Neuronal stem cell (in vitro differentiated cells): ENCODE results near the gene MAMLD1.

ENCODE experiments used
- DNase-seq: peaks from one replicate; pipeline ENCODE4 v3.0.0-alpha.2; 2013; ENCODE audit warnings: low spot score
- H2AFZ ChIP-seq: one replicate; pipeline ENCODE4 v1.6.1; 2013; ENCODE audit warnings: mild to moderate bottlenecking, low read length, inconsistent platforms
- H2AK5ac ChIP-seq: 2 replicates; pipeline ENCODE4 v1.6.1; 2013; ENCODE audit warnings: low read depth, mild to moderate bottlenecking, inconsistent platforms, low read length, moderate library complexity, mixed read lengths
- H2BK120ac ChIP-seq: 2 replicates; pipeline ENCODE4 v1.6.1; 2013; ENCODE audit warnings: low read depth, mild to moderate bottlenecking, inconsistent platforms, low read length, moderate library complexity, mixed read lengths
- H2BK12ac ChIP-seq: one replicate; pipeline ENCODE4 v1.6.1; 2013; ENCODE audit warnings: low read length, inconsistent platforms
- H2BK15ac ChIP-seq: 2 replicates; pipeline ENCODE4 v1.6.1; 2013; ENCODE audit warnings: mild to moderate bottlenecking, low read length, inconsistent platforms, mixed read lengths
- H2BK5ac ChIP-seq: one replicate; pipeline ENCODE4 v1.6.1; 2013; ENCODE audit warnings: inconsistent platforms, mild to moderate bottlenecking, low read length, moderate library complexity
- H3K14ac ChIP-seq: one replicate; pipeline ENCODE4 v1.6.1; 2013; ENCODE audit warnings: low read length, inconsistent platforms
- H3K18ac ChIP-seq: 2 replicates; pipeline ENCODE4 v1.6.1; 2013; ENCODE audit warnings: low read length, inconsistent platforms
- H3K23ac ChIP-seq: 2 replicates; pipeline ENCODE4 v1.6.1; 2013; ENCODE audit warnings: low read depth, mild to moderate bottlenecking, mixed read lengths, low read length, inconsistent platforms; ENCODE audit not compliant: poor library complexity
- H3K27ac ChIP-seq: replicated peaks from 3 replicates; pipeline ENCODE4 v1.5.1; 2013; ENCODE audit warnings: low read length, inconsistent platforms
- H3K27me3 ChIP-seq, 3 experiments: 2 replicates each; pipeline ENCODE4 v1.6.1; 2013; ENCODE audit warnings: low read length in 3 of 3, mild to moderate bottlenecking in 2 of 3, inconsistent platforms in 1 of 3, low read depth in 1 of 3, mixed read lengths in 1 of 3, moderate library complexity in 1 of 3; ENCODE audit not compliant: control insufficient read depth in 3 of 3, insufficient read depth in 3 of 3
- H3K36me3 ChIP-seq, 2 donors: replicated peaks in 1 of 2; 2 replicates each; pipeline ENCODE4 v1.6.1; 2013; ENCODE audit warnings: low read length in 2 of 2; ENCODE audit not compliant: control insufficient read depth in 2 of 2, insufficient read depth in 2 of 2
- H3K4ac ChIP-seq: 2 replicates; pipeline ENCODE4 v1.6.1; 2013; ENCODE audit warnings: inconsistent platforms, mild to moderate bottlenecking, low read length, moderate library complexity
- H3K4me1 ChIP-seq, 2 donors: 1 replicate in 1 of 2; 2 replicates in 1 of 2; pipeline ENCODE4 v1.6.1; 2013; ENCODE audit warnings: low read length in 2 of 2, low read depth in 1 of 2; ENCODE audit not compliant: control insufficient read depth in 2 of 2, insufficient read depth in 1 of 2
- H3K4me2 ChIP-seq: one replicate; pipeline ENCODE4 v1.6.1; 2013; ENCODE audit warnings: mild to moderate bottlenecking, low read length, inconsistent platforms; ENCODE audit not compliant: insufficient read depth, poor library complexity, severe bottlenecking
- H3K4me3 ChIP-seq, 2 donors: 2 replicates each; pipeline ENCODE4 v1.5.1; 2013; ENCODE audit warnings: low read length in 2 of 2, mild to moderate bottlenecking in 2 of 2, inconsistent platforms in 1 of 2, moderate library complexity in 1 of 2
- H3K79me1 ChIP-seq: one replicate; pipeline ENCODE4 v1.6.1; 2013; ENCODE audit warnings: low read depth, mild to moderate bottlenecking, inconsistent platforms, low read length, moderate library complexity
- H3K9ac ChIP-seq: one replicate; pipeline ENCODE4 v1.6.1; 2013; ENCODE audit warnings: mild to moderate bottlenecking, low read depth, low read length, inconsistent platforms; ENCODE audit not compliant: poor library complexity
- H3K9me3 ChIP-seq, 2 donors: replicated peaks in 1 of 2; 2 replicates each; pipeline versions ENCODE3 to v1.6.1; 2013; ENCODE audit warnings: low read length in 2 of 2, mild to moderate bottlenecking in 2 of 2, inconsistent platforms in 1 of 2, low read depth in 1 of 2, mixed read lengths in 1 of 2, moderate library complexity in 1 of 2; ENCODE audit not compliant: control insufficient read depth in 2 of 2, insufficient read depth in 1 of 2
- H4K8ac ChIP-seq: one replicate; pipeline ENCODE4 v1.6.1; 2013; ENCODE audit warnings: low read depth, mild to moderate bottlenecking, inconsistent platforms, low read length, moderate library complexity
- H4K91ac ChIP-seq: one replicate; pipeline ENCODE4 v1.6.1; 2013; ENCODE audit warnings: low read length, low read depth, mild to moderate bottlenecking, inconsistent platforms; ENCODE audit not compliant: poor library complexity
- WGBS, 2 donors: extraction: QIAGEN DNeasy Blood & Tissue Kit; methylation state at CpG; one replicate each; pipeline ENCODE4 v1.1.7; 2013; ENCODE audit warnings: missing lambda C conversion rate in 2 of 2, mixed read lengths in 1 of 2; ENCODE audit not compliant: insufficient read length in 2 of 2, insufficient replicate concordance in 1 of 2; ENCODE audit errors: extremely low coverage in 2 of 2; 5-methylcytosine and 5-hydroxymethylcytosine counted together

The MAMLD1 gene

DNA sequence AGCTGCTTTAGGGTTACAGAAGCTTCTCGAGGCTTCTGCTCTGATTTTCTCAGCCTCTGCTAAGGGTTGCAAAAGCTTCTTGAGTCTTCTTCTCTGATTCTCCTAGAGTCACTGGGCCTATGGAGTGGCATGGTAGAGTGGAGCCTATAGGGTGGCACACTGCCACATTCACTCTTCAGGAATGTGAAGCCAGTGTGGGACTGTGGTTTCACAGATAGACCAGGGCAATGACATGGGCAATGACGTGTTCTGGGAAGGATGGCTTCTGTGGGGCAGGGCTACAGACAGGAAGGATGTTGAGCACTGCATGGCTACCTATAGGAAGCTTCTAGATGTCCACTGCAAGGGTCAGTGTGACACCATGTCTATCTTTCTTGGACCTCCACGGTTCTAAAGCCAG, 11.0 kb upstream of the MAMLD1 start:
- no peak overlapping the region for H3K23ac ChIP-seq

DNA sequence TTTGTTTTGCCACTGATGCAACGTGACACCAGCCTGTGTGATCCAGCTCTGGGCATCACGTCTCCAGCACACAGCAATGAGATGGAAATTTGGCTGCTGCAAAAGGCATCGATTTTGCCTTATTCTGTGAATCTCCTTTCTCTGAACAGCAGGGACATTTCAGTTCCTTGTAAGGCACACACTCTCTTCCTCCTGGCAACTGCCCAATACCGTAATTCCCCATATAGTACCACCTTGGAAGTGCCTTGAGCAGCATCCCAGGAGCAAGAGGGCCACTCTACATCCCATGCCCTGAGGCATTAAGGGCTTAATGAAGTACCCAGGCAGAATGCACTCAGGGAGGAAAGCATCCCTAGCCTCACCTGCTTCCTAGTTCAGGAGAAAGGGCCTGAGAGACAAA, 10.5 kb upstream of the MAMLD1 start:
- no peak overlapping the region for H3K27ac ChIP-seq
- H3K14ac ChIP-seq: no peak overlapping the region
- no peak overlapping the region for H3K18ac ChIP-seq
- no peak for DNase-seq
- no peak overlapping the region for H2BK5ac ChIP-seq
- H3K4me1 ChIP-seq: peaks cover 0 to 4% of the 10 kb centered on the region in 2 donors
- no peak overlapping the region for H3K9ac ChIP-seq
- H4K91ac ChIP-seq: no peak overlapping the region
- H3K23ac ChIP-seq: no peak overlapping the region
- no peak overlapping the region for H3K4me3 ChIP-seq
- H3K9me3 ChIP-seq: no peaks in the 10 kb centered on the region
- no peak overlapping the region for H2AK5ac ChIP-seq
- no peak overlapping the region for H3K4me2 ChIP-seq
- no peak overlapping the region for H2AFZ ChIP-seq
- WGBS, 2 donors: no CpG with 5 or more reads among the region's 4 CpGs
- no peak overlapping the region for H2BK120ac ChIP-seq
- no peaks in the 10 kb centered on the region for H3K36me3 ChIP-seq
- no peaks in the 10 kb centered on the region for H3K79me1 ChIP-seq
- peaks cover 0 to 41% (median 0%) of the 10 kb centered on the region in 3 experiments for H3K27me3 ChIP-seq
- no peak overlapping the region for H2BK12ac ChIP-seq
- H4K8ac ChIP-seq: no peak overlapping the region
- no peak overlapping the region for H2BK15ac ChIP-seq
- no peak overlapping the region for H3K4ac ChIP-seq

More for the DNA sequence above, 11.0 kb upstream of the MAMLD1 start:
- Histone ChIP-seq H2BK5ac (no peak overlapping the region), H3K27ac (no peak overlapping the region), H3K4me2 (no peak overlapping the region), H2AFZ (no peak overlapping the region), H2BK120ac (no peak overlapping the region), H3K18ac (no peak overlapping the region), H4K8ac (no peak overlapping the region), H3K79me1 (no peaks in the 10 kb centered on the region), H3K9ac (no peak overlapping the region), H3K9me3 (no peaks in the 10 kb centered on the region), H2AK5ac (no peak overlapping the region), H2BK12ac (no peak overlapping the region), H4K91ac (no peak overlapping the region), H3K36me3 (no peaks in the 10 kb centered on the region), H3K4ac (no peak overlapping the region), H3K27me3 (peaks cover 0 to 41% (median 0%) of the 10 kb centered on the region in 3 experiments), H2BK15ac (no peak overlapping the region), H3K4me3 (no peak overlapping the region), H3K4me1 (peaks cover 0 to 4% of the 10 kb centered on the region in 2 donors), H3K14ac (no peak overlapping the region)
- no peak for DNase-seq
- WGBS, 2 donors: no CpG with 5 or more reads among the region's 3 CpGs

DNA sequence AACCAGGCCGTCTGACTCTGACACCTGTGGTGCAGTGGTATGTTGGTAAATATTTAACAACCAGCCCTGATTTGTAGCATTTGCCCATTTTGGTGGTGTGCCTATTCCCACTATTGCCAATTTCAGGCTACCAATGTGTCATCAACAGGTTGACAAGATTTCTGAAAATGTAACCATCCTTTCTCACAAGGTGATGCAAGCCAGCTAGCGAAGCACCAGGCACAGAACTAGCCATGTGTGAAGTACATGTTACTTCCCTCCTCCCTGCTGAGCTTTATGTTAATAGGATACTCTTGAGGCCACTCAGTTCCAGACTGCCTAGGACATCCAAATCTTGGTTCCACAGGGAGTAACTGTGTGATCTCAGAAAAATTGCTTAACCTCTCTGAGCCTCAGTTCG, 7.2 kb upstream of the MAMLD1 start:
- H2AFZ ChIP-seq: no peak overlapping the region
- no peak overlapping the region for H4K91ac ChIP-seq
- H3K79me1 ChIP-seq: no peaks in the 10 kb centered on the region
- no peaks in the 10 kb centered on the region for H3K9me3 ChIP-seq
- DNase-seq: no peak
- no peak overlapping the region for H3K4me3 ChIP-seq
- H3K36me3 ChIP-seq: no peaks in the 10 kb centered on the region
- no peaks in the 10 kb centered on the region for H3K4me1 ChIP-seq
- peaks cover 0 to 56% (median 8%) of the 10 kb centered on the region in 3 experiments for H3K27me3 ChIP-seq
- no peak overlapping the region for H2BK120ac ChIP-seq
- no peak overlapping the region for H2BK12ac ChIP-seq
- no peak overlapping the region for H2BK5ac ChIP-seq
- no peak overlapping the region for H3K23ac ChIP-seq
- WGBS, 2 donors: no CpG with 5 or more reads among the region's 3 CpGs
- no peak overlapping the region for H3K14ac ChIP-seq
- no peak overlapping the region for H2AK5ac ChIP-seq
- H3K18ac ChIP-seq: no peak overlapping the region
- no peak overlapping the region for H3K4me2 ChIP-seq
- no peak overlapping the region for H3K27ac ChIP-seq
- no peak overlapping the region for H3K9ac ChIP-seq
- no peak overlapping the region for H2BK15ac ChIP-seq
- no peak overlapping the region for H4K8ac ChIP-seq
- no peak overlapping the region for H3K4ac ChIP-seq

GRCh38 chrX:150357790-150358189, 5.3 kb upstream of the MAMLD1 start:
- no peak overlapping the region for H2AFZ ChIP-seq
- no peak overlapping the region for H2BK5ac ChIP-seq
- no peaks in the 10 kb centered on the region for H3K79me1 ChIP-seq

More at GRCh38 chrX:150357790-150358189, 5.3 kb upstream of the MAMLD1 start:
- H2BK12ac ChIP-seq: no peak overlapping the region
- no peak overlapping the region for H4K91ac ChIP-seq
- H3K27me3 ChIP-seq: peaks cover 0 to 63% (median 27%) of the 10 kb centered on the region in 3 experiments
- no peak for DNase-seq
- no peaks in the 10 kb centered on the region for H3K36me3 ChIP-seq
- WGBS, 2 donors: no CpG with 5 or more reads among the region's 1 CpG
- no peak overlapping the region for H3K14ac ChIP-seq
- H3K23ac ChIP-seq: no peak overlapping the region
- no peak overlapping the region for H3K9ac ChIP-seq
- H3K9me3 ChIP-seq: no peaks in the 10 kb centered on the region
- peaks cover 0 to 4% of the 10 kb centered on the region in 2 donors for H3K4me1 ChIP-seq
- no peak overlapping the region for H3K4me2 ChIP-seq
- H3K4me3 ChIP-seq: no peak overlapping the region
- H2AK5ac ChIP-seq: no peak overlapping the region
- no peak overlapping the region for H2BK120ac ChIP-seq
- no peak overlapping the region for H3K18ac ChIP-seq
- H2BK15ac ChIP-seq: no peak overlapping the region
- H3K27ac ChIP-seq: no peak overlapping the region
- no peak overlapping the region for H4K8ac ChIP-seq
- no peak overlapping the region for H3K4ac ChIP-seq
